Hippocampal formation (tissue), 2 donors: ENCODE measurements around the gene FLT3.

Source experiments
- DNase-seq, 2 donors: peaks; one replicate each; lab custom pipeline; 2025; lab: John Stamatoyannopoulos, UW

Gene FLT3

DNA sequence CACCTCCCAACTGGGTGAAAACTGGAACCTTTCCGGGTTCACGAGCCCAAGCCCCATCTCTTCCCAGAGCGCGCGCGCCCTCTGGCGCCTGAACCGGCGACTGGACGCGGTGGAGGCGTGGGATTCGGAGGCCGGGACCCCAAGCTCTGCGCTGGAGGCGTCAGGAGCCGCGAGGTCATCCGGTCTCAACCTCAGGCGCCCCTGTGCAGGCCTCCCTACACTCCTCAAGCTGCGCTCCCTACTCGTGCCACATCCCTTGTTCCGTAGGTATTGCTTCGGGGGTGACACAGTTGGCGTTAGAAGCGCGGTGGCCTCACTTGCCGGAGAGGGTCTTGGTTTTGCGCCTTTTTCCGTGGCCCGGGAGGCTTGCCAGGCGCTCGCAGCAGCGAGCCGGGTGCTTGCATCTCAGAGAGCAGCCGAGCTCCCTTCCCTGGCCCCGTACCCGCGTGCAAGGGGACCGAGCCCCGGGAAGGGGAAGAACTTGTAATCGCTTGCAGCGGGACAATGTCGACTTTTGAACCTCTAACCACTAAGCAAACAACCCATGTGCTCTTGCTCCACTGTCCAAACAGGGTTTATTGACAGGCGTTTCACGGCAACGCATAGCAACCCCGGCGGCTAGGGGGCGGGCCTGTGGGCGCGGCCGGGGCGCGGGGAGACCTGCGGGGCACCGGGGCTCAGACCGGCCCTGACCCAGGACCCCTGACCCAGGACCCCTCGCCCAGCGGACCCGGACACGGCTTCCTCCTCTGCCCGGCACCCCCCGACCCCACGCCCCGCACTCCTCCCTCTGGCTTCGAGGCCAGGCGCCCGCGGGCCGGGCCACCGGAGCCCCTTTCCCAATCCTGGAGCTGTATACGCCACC is 139.8 kb downstream of the FLT3 start:
- no peak for DNase-seq

- no peak for DNase-seq
Observed at GRCh38 chr13:27959976-27960361, 140.4 kb downstream of the FLT3 start.

- no peak for DNase-seq
Observed at GRCh38 chr13:27956576-27957300, 143.6 kb downstream of the FLT3 start.

- DNase-seq = no peak
Observed at GRCh38 chr13:27955014-27955591, 145.3 kb downstream of the FLT3 start.

DNA sequence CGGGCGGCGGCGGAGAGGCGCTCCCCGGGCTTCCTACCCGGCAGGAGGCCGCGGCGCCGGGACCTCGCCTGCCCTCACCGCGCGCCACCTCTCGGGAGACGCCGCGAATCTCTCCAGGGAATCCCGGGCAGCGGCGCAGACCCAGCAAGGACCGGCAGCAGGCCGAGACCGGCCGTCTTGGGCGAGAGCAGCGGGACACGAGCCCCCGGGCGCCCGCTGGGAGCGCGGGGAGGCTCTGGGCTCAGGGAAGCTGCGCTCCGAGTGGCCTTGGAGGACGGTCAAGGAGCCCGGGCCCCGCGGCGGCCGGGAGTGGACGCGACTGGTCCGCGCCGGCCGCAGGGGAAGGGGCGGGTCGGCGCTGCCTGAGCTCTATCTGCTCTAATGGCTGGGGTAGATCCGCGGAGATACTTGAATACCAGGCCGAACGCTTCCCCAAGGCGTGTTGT is 145.9 kb downstream of the FLT3 start:
- DNase-seq = no peak

GRCh38 chr13:27953676-27954405 is 146.5 kb downstream of the FLT3 start:
- DNase-seq = peak; percentile 19 to 52
